Measurements from ENCODE around the gene DAPK3.

DNA sequence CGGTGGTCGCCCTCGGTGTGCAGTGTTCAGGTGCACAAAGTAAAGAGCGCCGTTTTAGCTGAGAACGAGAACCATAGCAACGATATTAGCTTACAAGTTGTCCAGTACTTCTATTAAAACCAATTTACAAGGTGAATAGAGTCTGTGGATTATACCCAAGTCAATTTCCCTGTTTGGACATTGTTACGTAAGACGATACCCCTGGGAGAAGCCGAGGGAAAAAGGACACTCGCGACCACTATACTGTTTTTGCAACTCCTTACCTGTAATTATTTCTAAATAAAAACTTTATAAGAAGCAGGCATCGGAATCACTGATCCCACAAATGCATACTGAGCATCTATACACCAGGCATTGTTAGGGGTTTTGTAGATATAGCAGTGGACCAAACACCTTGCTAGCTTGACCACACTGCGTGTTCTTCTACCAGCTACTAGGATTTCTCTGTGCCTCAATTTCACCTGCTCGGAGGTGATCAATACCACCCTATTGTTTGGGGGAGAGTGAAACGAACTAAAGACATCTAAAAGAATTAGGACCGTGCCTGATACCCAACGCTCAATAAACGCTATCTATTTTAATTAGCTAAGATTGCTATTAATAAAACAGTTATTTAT is 14.9 kb upstream of the DAPK3 start:
- TF ChIP-seq, protein P1, sequence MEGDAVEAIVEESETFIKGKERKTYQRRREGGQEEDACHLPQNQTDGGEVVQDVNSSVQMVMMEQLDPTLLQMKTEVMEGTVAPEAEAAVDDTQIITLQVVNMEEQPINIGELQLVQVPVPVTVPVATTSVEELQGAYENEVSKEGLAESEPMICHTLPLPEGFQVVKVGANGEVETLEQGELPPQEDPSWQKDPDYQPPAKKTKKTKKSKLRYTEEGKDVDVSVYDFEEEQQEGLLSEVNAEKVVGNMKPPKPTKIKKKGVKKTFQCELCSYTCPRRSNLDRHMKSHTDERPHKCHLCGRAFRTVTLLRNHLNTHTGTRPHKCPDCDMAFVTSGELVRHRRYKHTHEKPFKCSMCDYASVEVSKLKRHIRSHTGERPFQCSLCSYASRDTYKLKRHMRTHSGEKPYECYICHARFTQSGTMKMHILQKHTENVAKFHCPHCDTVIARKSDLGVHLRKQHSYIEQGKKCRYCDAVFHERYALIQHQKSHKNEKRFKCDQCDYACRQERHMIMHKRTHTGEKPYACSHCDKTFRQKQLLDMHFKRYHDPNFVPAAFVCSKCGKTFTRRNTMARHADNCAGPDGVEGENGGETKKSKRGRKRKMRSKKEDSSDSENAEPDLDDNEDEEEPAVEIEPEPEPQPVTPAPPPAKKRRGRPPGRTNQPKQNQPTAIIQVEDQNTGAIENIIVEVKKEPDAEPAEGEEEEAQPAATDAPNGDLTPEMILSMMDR (IDR thresholded peaks at IDR 0.05), result no peak
- TF ChIP-seq POLR2A (IDR thresholded peaks at IDR 0.05), result no peak
- TF ChIP-seq POLR2AphosphoS5 (IDR thresholded peaks at IDR 0.05), result no peak
- no peak for TF ChIP-seq EP300 (IDR thresholded peaks at IDR 0.05)

Measured in gastroesophageal sphincter (tissue), 3 donors.